Liver (tissue), 9 donors: ENCODE data around the gene DCLK2. TPM values are rescaled to one million over a fixed set of nuclear protein-coding genes. Genes with fewer than 3 reads are reported as not detected.

Experiments
- DNase-seq: peaks from one replicate; pipeline ENCODE4 v3.0.0-alpha.2; 2017; ENCODE audit warnings: low spot score
- H3K27ac ChIP-seq, 2 donors: one replicate each; pipeline ENCODE4 v1.7.0; 2013; ENCODE audit warnings: inconsistent platforms in 2 of 2, low read length in 2 of 2, control low read depth in 1 of 2, low read depth in 1 of 2, mild to moderate bottlenecking in 1 of 2
- H3K27me3 ChIP-seq, 4 donors: one replicate each; pipeline versions ENCODE4 v1.6.1 to v1.7.0; 2013; ENCODE audit warnings: low read length in 3 of 4, inconsistent platforms in 1 of 4, mild to moderate bottlenecking in 1 of 4, moderate library complexity in 1 of 4; ENCODE audit not compliant: control insufficient read depth in 4 of 4, insufficient read depth in 4 of 4
- H3K36me3 ChIP-seq, 4 donors: one replicate each; pipeline versions ENCODE4 v1.6.1 to v1.7.0; 2013; ENCODE audit warnings: low read length in 3 of 4, mild to moderate bottlenecking in 3 of 4, low read depth in 1 of 4, moderate library complexity in 1 of 4; ENCODE audit not compliant: control insufficient read depth in 4 of 4, insufficient read depth in 3 of 4
- H3K4me1 ChIP-seq, 4 donors: one replicate each; pipeline versions ENCODE4 v1.6.1 to v1.7.0; 2013; ENCODE audit warnings: low read length in 3 of 4, mild to moderate bottlenecking in 3 of 4, moderate library complexity in 1 of 4; ENCODE audit not compliant: control insufficient read depth in 4 of 4, insufficient read depth in 4 of 4
- H3K4me3 ChIP-seq, 3 donors: one replicate each; pipeline versions ENCODE4 v1.6.1 to v1.7.0; 2013; ENCODE audit warnings: low read length in 3 of 3, control low read depth in 1 of 3, low read depth in 1 of 3, mild to moderate bottlenecking in 1 of 3
- H3K9ac ChIP-seq, 2 donors: one replicate each; pipeline ENCODE4 v1.7.0; 2013; ENCODE audit warnings: low read length in 2 of 2, mild to moderate bottlenecking in 2 of 2, moderate library complexity in 2 of 2, control low read depth in 1 of 2, low read depth in 1 of 2
- H3K9me3 ChIP-seq, 4 donors: one replicate each; pipeline versions ENCODE4 v1.6.1 to v1.7.0; 2013; ENCODE audit warnings: low read length in 3 of 4; ENCODE audit not compliant: control insufficient read depth in 4 of 4
- FOXA1 ChIP-seq: IDR thresholded peaks from 2 replicates; pipeline ENCODE4 v1.6.1; 2016; ENCODE audit warnings: antibody characterized with exemption
- FOXA2 ChIP-seq: IDR thresholded peaks from 2 replicates; pipeline ENCODE4 v1.6.1; 2016; ENCODE audit warnings: antibody characterized with exemption
- GABPA ChIP-seq, 2 donors: IDR thresholded peaks in 1 of 2; conservative IDR thresholded peaks in 1 of 2; 2 replicates each; pipeline ENCODE4 v1.6.1; 2016; ENCODE audit warnings: antibody characterized with exemption in 2 of 2, mild to moderate bottlenecking in 1 of 2, moderate library complexity in 1 of 2
- HNF4A ChIP-seq, 2 donors: conservative IDR thresholded peaks; 2 replicates each; pipeline ENCODE4 v1.6.1; 2016; ENCODE audit warnings: antibody characterized with exemption in 2 of 2, mild to moderate bottlenecking in 2 of 2
- HNF4G ChIP-seq: IDR thresholded peaks from 2 replicates; pipeline ENCODE4 v1.6.1; 2016; ENCODE audit warnings: antibody characterized with exemption
- JUND ChIP-seq, 2 donors: IDR thresholded peaks; 2 replicates each; pipeline ENCODE4 v1.6.1; 2016; ENCODE audit warnings: antibody characterized with exemption in 2 of 2
- RAD21 ChIP-seq, 2 donors: IDR thresholded peaks; 2 replicates each; pipeline ENCODE4 v1.6.1; 2016; ENCODE audit warnings: antibody characterized with exemption in 2 of 2, mild to moderate bottlenecking in 2 of 2
- RXRA ChIP-seq, 2 donors: IDR thresholded peaks; 2 replicates each; pipeline ENCODE4 v1.6.1; 2017 to 2018; ENCODE audit warnings: antibody characterized with exemption in 2 of 2, mild to moderate bottlenecking in 1 of 2
- SP1 ChIP-seq: IDR thresholded peaks from 2 replicates; pipeline ENCODE4 v1.6.1; 2018; ENCODE audit warnings: antibody characterized with exemption, mild to moderate bottlenecking
- YY1 ChIP-seq: IDR thresholded peaks from 2 replicates; pipeline ENCODE4 v1.6.1; 2016; ENCODE audit warnings: antibody characterized with exemption, mild to moderate bottlenecking
- WGBS: extraction: QIAGEN DNeasy Blood & Tissue Kit; methylation state at CpG from one replicate; pipeline ENCODE4 v1.1.7; 2013; 5-methylcytosine and 5-hydroxymethylcytosine counted together
- polyA plus RNA-seq, 2 donors: library from polyadenylated mRNA; stranded (reverse) in 1 of 2; unstranded in 1 of 2; fragments of 200-250 nt in 1 of 2; fragments of >200 nt in 1 of 2; fragmentation: Nextera tagmentation in 1 of 2; extraction: Ambion mirVana in 1 of 2; gene quantifications; one replicate each; pipeline versions ENCODE4 v1.2.1 to v1.2.3, GENCODE V29; 2013 to 2015
- total RNA-seq, 2 donors: library from RNA; depleted of rRNA; stranded (reverse); fragments of >200 nt; gene quantifications; one replicate each; pipeline ENCODE4 v1.2.3, GENCODE V29; 2014
- TF ChIP-seq, protein P1 (sequence below): fragments of 150-350 bp; IDR thresholded peaks from 2 replicates; pipeline ENCODE4 v1.5.1; 2017; ENCODE audit warnings: improper control_type of control experiment, low read depth, low read length; ENCODE audit not compliant: missing input control
- TF ChIP-seq, protein P2 (sequence below): IDR thresholded peaks from 2 replicates; pipeline ENCODE4 v1.6.1; 2016; ENCODE audit warnings: antibody characterized with exemption, mild to moderate bottlenecking
- TF ChIP-seq, protein P3 (sequence below): IDR thresholded peaks from 2 replicates; pipeline ENCODE4 v1.6.1; 2016; ENCODE audit warnings: antibody characterized with exemption
- TF ChIP-seq, protein P4 (sequence below): IDR thresholded peaks from 2 replicates; pipeline ENCODE4 v1.6.1; 2016; ENCODE audit warnings: antibody characterized with exemption
- donor health status: healthy.
- donor health status: healthy.
- donor health status: healthy.
- donor health status: healthy.
- donor health status: healthy.

Gene DCLK2
- total and polyA plus RNA-seq, 4 donors = 0.14 to 1.7 (median 0.50) TPM

DNA sequence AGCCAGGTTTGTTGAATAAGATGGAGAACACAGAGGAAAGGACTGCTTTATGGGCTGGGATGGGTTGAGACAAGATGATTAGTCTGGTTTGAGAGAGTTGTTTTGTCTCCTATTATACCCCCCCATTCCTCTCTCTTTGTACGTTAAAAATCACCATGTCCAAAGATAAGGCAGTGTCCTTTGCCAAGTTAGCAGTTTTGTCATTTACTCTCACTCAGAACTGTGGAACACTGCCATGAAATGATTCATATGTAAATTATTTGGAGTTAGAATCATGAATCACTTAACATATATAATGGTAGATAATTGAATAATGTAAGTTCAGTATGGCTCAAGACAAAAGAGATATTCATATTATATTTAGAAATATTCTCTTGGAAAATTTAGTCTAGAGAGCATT is 151.3 kb downstream of the DCLK2 start (continued):
- TF ChIP-seq, protein P1, sequence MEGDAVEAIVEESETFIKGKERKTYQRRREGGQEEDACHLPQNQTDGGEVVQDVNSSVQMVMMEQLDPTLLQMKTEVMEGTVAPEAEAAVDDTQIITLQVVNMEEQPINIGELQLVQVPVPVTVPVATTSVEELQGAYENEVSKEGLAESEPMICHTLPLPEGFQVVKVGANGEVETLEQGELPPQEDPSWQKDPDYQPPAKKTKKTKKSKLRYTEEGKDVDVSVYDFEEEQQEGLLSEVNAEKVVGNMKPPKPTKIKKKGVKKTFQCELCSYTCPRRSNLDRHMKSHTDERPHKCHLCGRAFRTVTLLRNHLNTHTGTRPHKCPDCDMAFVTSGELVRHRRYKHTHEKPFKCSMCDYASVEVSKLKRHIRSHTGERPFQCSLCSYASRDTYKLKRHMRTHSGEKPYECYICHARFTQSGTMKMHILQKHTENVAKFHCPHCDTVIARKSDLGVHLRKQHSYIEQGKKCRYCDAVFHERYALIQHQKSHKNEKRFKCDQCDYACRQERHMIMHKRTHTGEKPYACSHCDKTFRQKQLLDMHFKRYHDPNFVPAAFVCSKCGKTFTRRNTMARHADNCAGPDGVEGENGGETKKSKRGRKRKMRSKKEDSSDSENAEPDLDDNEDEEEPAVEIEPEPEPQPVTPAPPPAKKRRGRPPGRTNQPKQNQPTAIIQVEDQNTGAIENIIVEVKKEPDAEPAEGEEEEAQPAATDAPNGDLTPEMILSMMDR = no peak
- TF ChIP-seq HNF4G = no peak
- TF ChIP-seq SP1 = no peak
- no peak for TF ChIP-seq GABPA (IDR thresholded peaks at IDR 0.05 in 1 of 2, conservative IDR thresholded peaks at IDR 0.05 in 1 of 2)
- no peak for TF ChIP-seq RXRA (IDR thresholded peaks at IDR 0.05)

DNA sequence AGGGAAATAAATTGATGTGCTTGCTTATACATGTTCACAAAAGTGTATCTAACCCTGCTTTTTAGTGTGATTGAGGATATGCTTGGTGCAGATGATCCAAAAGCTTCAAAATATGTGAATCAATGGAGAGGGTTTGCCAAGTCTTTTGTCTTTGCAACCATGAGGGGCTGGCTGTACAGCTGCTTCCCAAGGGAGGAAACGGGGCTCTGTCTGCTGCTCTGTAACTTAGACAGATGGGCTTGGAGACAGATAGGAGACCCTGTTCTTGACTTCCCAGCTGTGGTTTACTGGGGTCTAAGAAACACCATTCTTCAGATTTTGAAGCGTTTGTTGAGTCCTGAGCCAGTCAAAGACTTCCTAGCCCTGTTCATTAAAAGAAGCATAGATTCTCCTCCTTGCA is 152.3 kb downstream of the DCLK2 start:
- DNase-seq = no peak
- Histone ChIP-seq H3K4me3 (no peak overlapping the region), H3K9me3 (no peaks in the 10 kb centered on the region), H3K36me3 (no peaks in the 10 kb centered on the region), H3K9ac (no peak overlapping the region), H3K27ac (no peak overlapping the region), H3K27me3 (no peaks in the 10 kb centered on the region), H3K4me1 (peaks cover 0 to 23% (median 18%) of the 10 kb centered on the region in 4 donors)
- 90% methylated on average over 2 of the region's 2 CpGs for WGBS
- TF ChIP-seq, protein P2, sequence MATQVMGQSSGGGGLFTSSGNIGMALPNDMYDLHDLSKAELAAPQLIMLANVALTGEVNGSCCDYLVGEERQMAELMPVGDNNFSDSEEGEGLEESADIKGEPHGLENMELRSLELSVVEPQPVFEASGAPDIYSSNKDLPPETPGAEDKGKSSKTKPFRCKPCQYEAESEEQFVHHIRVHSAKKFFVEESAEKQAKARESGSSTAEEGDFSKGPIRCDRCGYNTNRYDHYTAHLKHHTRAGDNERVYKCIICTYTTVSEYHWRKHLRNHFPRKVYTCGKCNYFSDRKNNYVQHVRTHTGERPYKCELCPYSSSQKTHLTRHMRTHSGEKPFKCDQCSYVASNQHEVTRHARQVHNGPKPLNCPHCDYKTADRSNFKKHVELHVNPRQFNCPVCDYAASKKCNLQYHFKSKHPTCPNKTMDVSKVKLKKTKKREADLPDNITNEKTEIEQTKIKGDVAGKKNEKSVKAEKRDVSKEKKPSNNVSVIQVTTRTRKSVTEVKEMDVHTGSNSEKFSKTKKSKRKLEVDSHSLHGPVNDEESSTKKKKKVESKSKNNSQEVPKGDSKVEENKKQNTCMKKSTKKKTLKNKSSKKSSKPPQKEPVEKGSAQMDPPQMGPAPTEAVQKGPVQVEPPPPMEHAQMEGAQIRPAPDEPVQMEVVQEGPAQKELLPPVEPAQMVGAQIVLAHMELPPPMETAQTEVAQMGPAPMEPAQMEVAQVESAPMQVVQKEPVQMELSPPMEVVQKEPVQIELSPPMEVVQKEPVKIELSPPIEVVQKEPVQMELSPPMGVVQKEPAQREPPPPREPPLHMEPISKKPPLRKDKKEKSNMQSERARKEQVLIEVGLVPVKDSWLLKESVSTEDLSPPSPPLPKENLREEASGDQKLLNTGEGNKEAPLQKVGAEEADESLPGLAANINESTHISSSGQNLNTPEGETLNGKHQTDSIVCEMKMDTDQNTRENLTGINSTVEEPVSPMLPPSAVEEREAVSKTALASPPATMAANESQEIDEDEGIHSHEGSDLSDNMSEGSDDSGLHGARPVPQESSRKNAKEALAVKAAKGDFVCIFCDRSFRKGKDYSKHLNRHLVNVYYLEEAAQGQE = no peak
- no peak for TF ChIP-seq YY1
- no peak for TF ChIP-seq JUND (IDR thresholded peaks at IDR 0.05)
- TF ChIP-seq RAD21 (IDR thresholded peaks at IDR 0.05) = no peak
- TF ChIP-seq, protein P3, sequence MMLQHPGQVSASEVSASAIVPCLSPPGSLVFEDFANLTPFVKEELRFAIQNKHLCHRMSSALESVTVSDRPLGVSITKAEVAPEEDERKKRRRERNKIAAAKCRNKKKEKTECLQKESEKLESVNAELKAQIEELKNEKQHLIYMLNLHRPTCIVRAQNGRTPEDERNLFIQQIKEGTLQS = no peak
- no peak for TF ChIP-seq FOXA2
- TF ChIP-seq FOXA1 = no peak
- TF ChIP-seq HNF4A (conservative IDR thresholded peaks at IDR 0.05) = no peak

DNA sequence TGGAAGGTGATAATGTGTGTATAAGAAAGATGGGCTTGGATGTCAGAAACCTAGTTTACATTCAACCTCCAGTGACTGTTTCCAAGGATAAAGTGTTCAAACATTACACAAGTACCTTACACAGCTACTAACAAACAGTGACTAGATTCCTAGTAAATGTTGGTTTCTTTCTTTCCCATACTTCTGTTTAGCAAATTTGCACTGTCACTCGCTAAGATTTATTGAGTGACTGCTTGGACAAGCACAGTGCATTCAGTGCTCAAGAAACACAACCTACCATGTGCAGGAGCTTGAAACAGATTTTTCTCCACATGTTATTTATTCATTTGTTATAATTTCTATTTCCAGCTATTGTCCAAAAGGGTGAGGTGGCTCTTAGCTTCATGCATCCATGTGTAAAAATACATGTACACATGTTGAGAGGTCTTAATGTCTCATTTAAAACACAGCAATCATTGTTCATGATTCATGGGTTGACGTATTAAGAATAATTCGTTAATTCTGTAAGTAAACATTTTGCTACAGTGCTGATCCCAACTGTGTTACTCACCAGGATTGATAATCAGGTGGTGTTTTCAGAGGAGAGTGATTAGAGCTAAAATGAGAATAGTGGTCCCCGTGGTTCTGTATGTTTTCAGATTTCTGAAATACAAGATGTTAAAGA is 153.0 kb downstream of the DCLK2 start:
- Histone ChIP-seq H3K9ac (no peak overlapping the region), H3K9me3 (no peaks in the 10 kb centered on the region), H3K36me3 (no peaks in the 10 kb centered on the region), H3K4me3 (no peak overlapping the region), H3K27me3 (no peaks in the 10 kb centered on the region), H3K27ac (no peak overlapping the region), H3K4me1 (peaks cover 0 to 23% (median 18%) of the 10 kb centered on the region in 4 donors)
- WGBS = 75% methylated on average over 4 of the region's 4 CpGs
- TF ChIP-seq JUND (IDR thresholded peaks at IDR 0.05) (no peak), HNF4G (no peak), YY1 (no peak), RAD21 (IDR thresholded peaks at IDR 0.05) (no peak), HNF4A (conservative IDR thresholded peaks at IDR 0.05) (no peak)
- TF ChIP-seq, protein P3 = no peak
- TF ChIP-seq, protein P4, sequence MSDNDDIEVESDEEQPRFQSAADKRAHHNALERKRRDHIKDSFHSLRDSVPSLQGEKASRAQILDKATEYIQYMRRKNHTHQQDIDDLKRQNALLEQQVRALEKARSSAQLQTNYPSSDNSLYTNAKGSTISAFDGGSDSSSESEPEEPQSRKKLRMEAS = no peak
- TF ChIP-seq, protein P2 = no peak
- DNase-seq = no peak
